B cell (primary cell): Measurements from ENCODE around the gene PXN. TPM values are rescaled to one million over a fixed set of nuclear protein-coding genes. Genes with fewer than 3 reads are reported as not detected.
"Not testable (repeated sequence)": the region's sequence is repeated elsewhere in the genome, so short reads cannot be mapped to it uniquely, and the experiment has no call there.

Experiments used
- ATAC-seq: fragments of 200-7000 bp; cut with Tn5 transposase; one replicate; pipeline ENCODE4 v1.10.0; 2021; ENCODE audit warnings: low read depth, mild to moderate bottlenecking, moderate number of reproducible peaks, moderate library complexity
- CTCF ChIA-PET: fragments of 350-600 bp; sonication (Branson Sonifier 250); formaldehyde crosslinking; loops from one replicate; lab custom pipeline; 2021; ENCODE audit warnings: antibody characterized with exemption, inconsistent platforms; lab: Charles Lee
- POLR2A ChIA-PET: fragments of 350-600 bp; sonication (Branson Sonifier 250); formaldehyde crosslinking; loops from one replicate; lab custom pipeline; 2021; ENCODE audit warnings: antibody characterized with exemption; lab: Charles Lee
- DNase-seq: peaks from one replicate; pipeline ENCODE4 v3.0.0; 2013
- H2AFZ ChIP-seq: 2 replicates; pipeline ENCODE4 v1.6.1; 2012; ENCODE audit warnings: mild to moderate bottlenecking, low read depth, low read length; ENCODE audit not compliant: insufficient read depth, poor library complexity, severe bottlenecking
- H3K27ac ChIP-seq, 2 donors: 1 replicate in 1 of 2; 2 replicates in 1 of 2; pipeline ENCODE4 v1.5.1; 2012 to 2013; ENCODE audit warnings: low read length in 2 of 2, mild to moderate bottlenecking in 2 of 2, moderate library complexity in 1 of 2
- H3K27me3 ChIP-seq, 4 experiments: fragments of 200-600 bp in 1 of 4; sonication (generic) in 1 of 4; replicated peaks in 1 of 4; 1 replicate in 2 of 4; 2 replicates in 2 of 4; pipeline versions ENCODE4 v1.6.1 to v1.7.0; 2013 to 2016; ENCODE audit warnings: low read length in 3 of 4, mild to moderate bottlenecking in 2 of 4, mixed read lengths in 1 of 4, moderate library complexity in 1 of 4; ENCODE audit not compliant: insufficient read depth in 4 of 4, control insufficient read depth in 3 of 4; ENCODE audit errors: control extremely low read depth in 1 of 4
- H3K36me3 ChIP-seq, 2 experiments: replicated peaks in 1 of 2; 1 replicate in 1 of 2; 2 replicates in 1 of 2; pipeline versions ENCODE4 v1.6.1 to v1.7.1; 2013; ENCODE audit warnings: low read length in 1 of 2; ENCODE audit not compliant: insufficient read depth in 2 of 2, control insufficient read depth in 1 of 2; ENCODE audit errors: control extremely low read depth in 1 of 2, extremely low read depth in 1 of 2
- H3K4me1 ChIP-seq, 2 donors: fragments of 200-600 bp in 1 of 2; sonication (generic) in 1 of 2; 1 replicate in 1 of 2; 2 replicates in 1 of 2; pipeline versions ENCODE4 v1.5.1 to v1.6.1; 2013 to 2017; ENCODE audit warnings: low read length in 2 of 2; ENCODE audit not compliant: control insufficient read depth in 2 of 2, insufficient read depth in 2 of 2
- H3K4me2 ChIP-seq: replicated peaks from 2 replicates; pipeline ENCODE3; 2012; ENCODE audit warnings: mild to moderate bottlenecking, low read depth, low read length; ENCODE audit not compliant: poor library complexity, severe bottlenecking
- H3K4me3 ChIP-seq, 5 experiments: fragments of 200-600 bp in 1 of 5; sonication (generic) in 1 of 5; 1 replicate in 3 of 5; 2 replicates in 2 of 5; pipeline versions ENCODE4 v1.5.1 to v1.7.0; 2011 to 2016; ENCODE audit warnings: low read length in 4 of 5, mild to moderate bottlenecking in 4 of 5, low read depth in 2 of 5, control low read depth in 1 of 5, moderate library complexity in 1 of 5; ENCODE audit not compliant: insufficient read depth in 1 of 5; ENCODE audit errors: control extremely low read depth in 1 of 5, extremely low read depth in 1 of 5
- H3K79me2 ChIP-seq: fragments of 200-600 bp; sonication (generic); one replicate; pipeline ENCODE4 v1.6.0; 2016; ENCODE audit warnings: low read length; ENCODE audit not compliant: control insufficient read depth, insufficient read depth
- H3K9ac ChIP-seq: fragments of 200-600 bp; sonication (generic); 2 replicates; pipeline ENCODE4 v1.6.1; 2017; ENCODE audit warnings: mild to moderate bottlenecking, low read length, moderate library complexity
- H3K9me3 ChIP-seq, 3 donors: one replicate each; pipeline versions ENCODE4 v1.6.1 to v1.7.1; 2013; ENCODE audit warnings: low read length in 2 of 3; ENCODE audit not compliant: control insufficient read depth in 2 of 3, insufficient read depth in 1 of 3; ENCODE audit errors: control extremely low read depth in 1 of 3
- H4K20me1 ChIP-seq: 2 replicates; pipeline ENCODE4 v1.6.0; 2012; ENCODE audit warnings: mild to moderate bottlenecking, low read length; ENCODE audit not compliant: insufficient read depth, control insufficient read depth, poor library complexity, severe bottlenecking
- H3K27ac Mint-ChIP-seq: one replicate; pipeline ENCODE4 v1.8.0; 2021; ENCODE audit warnings: mixed read lengths
- H3K27me3 Mint-ChIP-seq: one replicate; pipeline ENCODE4 v1.8.0; 2021; ENCODE audit warnings: mixed read lengths
- H3K4me1 Mint-ChIP-seq: one replicate; pipeline ENCODE4 v1.8.0; 2021; ENCODE audit warnings: mixed read lengths
- H3K4me3 Mint-ChIP-seq: one replicate; pipeline ENCODE4 v1.8.0; 2021; ENCODE audit warnings: mixed read lengths
- H3K9me3 Mint-ChIP-seq: one replicate; pipeline ENCODE4 v1.8.0; 2022; ENCODE audit warnings: mixed read lengths; ENCODE audit not compliant: insufficient read depth
- EZH2 ChIP-seq: IDR thresholded peaks from 2 replicates; pipeline ENCODE4 v1.6.1; 2012; ENCODE audit warnings: borderline replicate concordance, low read depth, mild to moderate bottlenecking, moderate library complexity, low read length; ENCODE audit not compliant: insufficient read depth, poor library complexity, severe bottlenecking
- WGBS: methylation state at CpG from one replicate; pipeline ENCODE4 v1.1.5; 2013; ENCODE audit warnings: missing lambda C conversion rate; ENCODE audit not compliant: insufficient coverage; 5-methylcytosine and 5-hydroxymethylcytosine counted together
- intact Hi-C: fragments of 100-400 bp; cut with micrococcal nuclease; formaldehyde crosslinking; loops from one replicate; pipeline ENCODE4 v1.10.0; 2022
- polyA plus RNA-seq: library from polyadenylated mRNA; depleted of rRNA; stranded (reverse); fragments of >200 nt; gene quantifications from 2 replicates; pipeline ENCODE4 v1.2.3, GENCODE V29; 2012
- total RNA-seq, 2 donors: library from RNA; stranded (reverse); fragments of 120-200 nt in 1 of 2; gene quantifications; 1 replicate in 1 of 2; 2 replicates in 1 of 2; pipeline versions ENCODE4 v1.2.3 to v1.2.4, GENCODE V29; 2013 to 2022
- TF ChIP-seq, protein P1 (sequence below): fragments of 200-600 bp; IDR thresholded peaks from one replicate; pipeline ENCODE4 v1.8.0; 2022; ENCODE audit warnings: antibody characterized with exemption, mild to moderate bottlenecking

Gene PXN
- total and polyA plus RNA-seq, 2 donors (not counting 1 experiment from before 2014, with no cell fraction given), result 2.0 to 3.1 TPM

DNA sequence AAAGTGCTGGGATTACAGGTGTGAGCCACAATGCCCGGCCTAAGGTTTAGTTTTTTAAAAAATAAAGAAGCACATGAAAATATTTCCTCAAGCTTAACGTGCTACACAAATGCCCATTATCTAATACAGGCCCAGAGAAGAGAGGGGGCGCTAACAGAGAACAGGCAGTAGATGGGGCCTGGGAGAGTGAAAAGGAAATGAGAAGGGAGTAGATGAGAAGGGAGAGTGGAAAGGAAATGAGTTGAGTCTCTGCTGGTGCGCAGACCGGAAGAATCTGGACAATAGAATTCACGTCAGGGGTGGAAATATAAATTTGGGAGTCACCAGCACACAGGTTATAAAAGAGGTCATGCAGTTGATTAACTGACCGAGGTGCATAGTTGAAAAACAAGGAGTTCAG, 10.7 kb downstream of the PXN start:
- H3K9me3 ChIP-seq, result peaks cover 0 to 8% (median 0%) of the 10 kb centered on the region in 3 donors
- TF ChIP-seq, protein P1, sequence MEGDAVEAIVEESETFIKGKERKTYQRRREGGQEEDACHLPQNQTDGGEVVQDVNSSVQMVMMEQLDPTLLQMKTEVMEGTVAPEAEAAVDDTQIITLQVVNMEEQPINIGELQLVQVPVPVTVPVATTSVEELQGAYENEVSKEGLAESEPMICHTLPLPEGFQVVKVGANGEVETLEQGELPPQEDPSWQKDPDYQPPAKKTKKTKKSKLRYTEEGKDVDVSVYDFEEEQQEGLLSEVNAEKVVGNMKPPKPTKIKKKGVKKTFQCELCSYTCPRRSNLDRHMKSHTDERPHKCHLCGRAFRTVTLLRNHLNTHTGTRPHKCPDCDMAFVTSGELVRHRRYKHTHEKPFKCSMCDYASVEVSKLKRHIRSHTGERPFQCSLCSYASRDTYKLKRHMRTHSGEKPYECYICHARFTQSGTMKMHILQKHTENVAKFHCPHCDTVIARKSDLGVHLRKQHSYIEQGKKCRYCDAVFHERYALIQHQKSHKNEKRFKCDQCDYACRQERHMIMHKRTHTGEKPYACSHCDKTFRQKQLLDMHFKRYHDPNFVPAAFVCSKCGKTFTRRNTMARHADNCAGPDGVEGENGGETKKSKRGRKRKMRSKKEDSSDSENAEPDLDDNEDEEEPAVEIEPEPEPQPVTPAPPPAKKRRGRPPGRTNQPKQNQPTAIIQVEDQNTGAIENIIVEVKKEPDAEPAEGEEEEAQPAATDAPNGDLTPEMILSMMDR, result no peak
- no peak for TF ChIP-seq EZH2
- peaks cover 47 to 53% of the 10 kb centered on the region in 2 donors for H3K4me1 ChIP-seq
- no peak for ATAC-seq
- ChIA-PET POLR2A (interaction anchor here (0.6 kb wide), 1 partner anchor 14 kb away, joined by 4 read pairs; no protein-coding TSS in a partner anchor), CTCF (interaction anchor here (1.1 to 7.2 kb wide), 3 partner anchors 11 to 27 kb away, joined by 3 to 54 read pairs (median 11); partner anchors contain the start of gene PXN)
- 76% methylated on average over 4 of the region's 7 CpGs for WGBS
- H3K79me2 ChIP-seq, result no peaks in the 10 kb centered on the region
- no peak overlapping the region for H2AFZ ChIP-seq
- H3K36me3 ChIP-seq, result no peaks in the 10 kb centered on the region
- H3K27me3 ChIP-seq, result peaks cover 0 to 62% (median 14%) of the 10 kb centered on the region in 4 experiments
- no peak overlapping the region for H3K9ac ChIP-seq
- H3K4me2 ChIP-seq, result no peak overlapping the region
- H3K4me1 Mint-ChIP-seq, result peaks cover 40% of the 10 kb centered on the region
- intact Hi-C loops, result no loop called here
- no peak overlapping the region for H3K4me3 ChIP-seq
- H3K27ac Mint-ChIP-seq, result no peak overlapping the region
- H4K20me1 ChIP-seq, result peaks cover 10% of the 10 kb centered on the region
- no peak overlapping the region for H3K27ac ChIP-seq
- H3K27me3 Mint-ChIP-seq, result peaks cover 41% of the 10 kb centered on the region
- no peak overlapping the region for H3K4me3 Mint-ChIP-seq
- no peak for DNase-seq
- H3K9me3 Mint-ChIP-seq, result no peaks in the 10 kb centered on the region

DNA sequence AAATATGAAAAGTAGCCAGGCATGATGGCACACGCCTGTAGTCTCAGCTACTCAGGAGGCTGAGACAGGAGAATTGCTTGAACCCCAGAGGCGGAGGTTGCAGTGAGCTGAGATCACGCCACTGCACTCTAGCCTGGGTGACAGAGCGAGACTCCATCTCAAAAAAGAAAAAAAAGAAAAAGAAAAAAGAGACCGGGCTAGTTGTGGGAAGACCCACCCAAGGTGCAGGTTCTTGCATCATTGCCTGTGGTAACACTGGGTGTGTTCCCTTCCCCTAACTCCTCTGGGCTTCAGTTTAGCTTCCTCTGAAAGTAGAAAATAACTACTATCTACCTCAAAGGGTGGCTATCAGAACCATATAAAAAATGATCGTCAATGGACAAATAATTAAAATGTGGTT, 12.2 kb downstream of the PXN start:
- Histone ChIP-seq H3K27ac (peak overlapping the region in 1 of 2 donors; percentile 7), H4K20me1 (peaks cover 19% of the 10 kb centered on the region), H3K4me1 (peaks cover 57 to 60% of the 10 kb centered on the region in 2 donors), H3K4me2 (peak overlapping the region; percentile 61), H3K9ac (peak overlapping the region; percentile 9), H3K27me3 (peaks cover 0 to 68% (median 26%) of the 10 kb centered on the region in 4 experiments), H3K4me3 (peak overlapping the region in 2 of 5 experiments; percentile 34 to 50)
- H3K9me3 Mint-ChIP-seq, H3K79me2 ChIP-seq, H2AFZ ChIP-seq, H3K36me3 ChIP-seq, POLR2A ChIA-PET, H3K27ac Mint-ChIP-seq, intact Hi-C loops, H3K9me3 ChIP-seq: not testable (repeated sequence)
- 7% methylated on average over 3 of the region's 6 CpGs for WGBS
- H3K27me3 Mint-ChIP-seq, result peaks cover 50% of the 10 kb centered on the region
- CTCF ChIA-PET, result interaction anchor here (0.9 to 7.2 kb wide), 3 partner anchors 12 to 52 kb away, joined by 3 to 54 read pairs (median 3); partner anchors contain the start of genes PXN and RPLP0
- H3K4me1 Mint-ChIP-seq, result peaks cover 51% of the 10 kb centered on the region
- ATAC-seq (peak; percentile 62), DNase-seq (peak; percentile 75)
- peak overlapping the region; percentile 47 for H3K4me3 Mint-ChIP-seq
